KMS-11 (cell line): ENCODE measurements around the gene TRPM6.

Experiments used
- H2AFZ ChIP-seq: fragments of 200-600 bp; sonication (generic); 2 replicates; pipeline ENCODE4 v1.6.1; 2016; ENCODE audit warnings: antibody characterized with exemption, mixed run types, low read depth
- H3K27ac ChIP-seq: fragments of 200-600 bp; sonication (generic); 2 replicates; pipeline ENCODE4 v1.6.1; 2016; ENCODE audit warnings: mild to moderate bottlenecking, mixed run types
- H3K27me3 ChIP-seq: fragments of 200-600 bp; sonication (generic); 2 replicates; pipeline ENCODE4 v1.6.1; 2017; ENCODE audit warnings: mild to moderate bottlenecking, low read depth, mixed run types, moderate library complexity; ENCODE audit not compliant: insufficient read depth
- H3K36me3 ChIP-seq: fragments of 200-600 bp; sonication (generic); 2 replicates; pipeline ENCODE4 v1.6.1; 2017; ENCODE audit warnings: mild to moderate bottlenecking, mixed run types; ENCODE audit not compliant: insufficient read depth
- H3K4me1 ChIP-seq: fragments of 200-600 bp; sonication (generic); 2 replicates; pipeline ENCODE4 v1.6.1; 2016; ENCODE audit warnings: mild to moderate bottlenecking, low read depth, mixed run types; ENCODE audit not compliant: poor library complexity, severe bottlenecking
- H3K4me2 ChIP-seq: fragments of 200-600 bp; sonication (generic); 2 replicates; pipeline ENCODE4 v1.7.0; 2016; ENCODE audit warnings: mild to moderate bottlenecking, mixed run types
- H3K4me3 ChIP-seq: fragments of 200-600 bp; sonication (generic); IDR thresholded peaks from 2 replicates; pipeline ENCODE4 v1.6.1; 2017; ENCODE audit warnings: low read depth, low read length, mixed read lengths; ENCODE audit not compliant: insufficient read depth
- H3K79me2 ChIP-seq: fragments of 200-600 bp; sonication (generic); 2 replicates; pipeline ENCODE4 v1.6.1; 2016; ENCODE audit warnings: low read depth, mixed run types; ENCODE audit not compliant: insufficient read depth
- H3K9ac ChIP-seq: fragments of 200-600 bp; sonication (generic); 2 replicates; pipeline ENCODE4 v1.6.1; 2016; ENCODE audit warnings: mild to moderate bottlenecking, mixed run types
- H4K20me1 ChIP-seq: fragments of 200-600 bp; sonication (generic); 2 replicates; pipeline ENCODE4 v1.6.1; 2016; ENCODE audit warnings: mild to moderate bottlenecking, mixed run types; ENCODE audit not compliant: insufficient read depth
- TF ChIP-seq, protein P1 (sequence below): fragments of 200-600 bp; sonication (generic); conservative IDR thresholded peaks from 2 replicates; pipeline ENCODE4 v1.6.1; 2017; ENCODE audit warnings: low read depth, mild to moderate bottlenecking, antibody characterized with exemption, low read length, moderate library complexity, mixed read lengths

Gene TRPM6

DNA sequence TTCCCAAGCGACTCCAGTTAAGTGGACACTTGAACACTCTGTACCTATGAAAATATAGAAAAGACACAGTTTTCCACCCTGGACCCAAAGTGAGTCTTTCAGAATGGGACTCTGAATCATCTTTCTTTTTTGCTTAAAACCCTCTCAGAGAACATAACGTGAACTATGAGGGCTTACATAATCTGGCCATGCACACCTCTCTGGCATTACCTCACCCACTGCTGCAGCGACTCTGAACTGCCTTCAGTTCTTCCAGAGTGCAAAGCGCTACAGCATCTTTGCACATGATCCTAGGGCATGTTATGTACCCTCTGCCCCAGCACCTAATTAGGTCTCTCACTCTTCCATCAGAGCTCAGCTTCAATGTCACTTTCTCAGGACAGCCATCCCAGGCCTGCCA lies 204.4 kb downstream of the TRPM6 start:
- H3K27ac ChIP-seq, result no peak overlapping the region
- H3K36me3 ChIP-seq, result no peaks in the 10 kb centered on the region
- TF ChIP-seq, protein P1, sequence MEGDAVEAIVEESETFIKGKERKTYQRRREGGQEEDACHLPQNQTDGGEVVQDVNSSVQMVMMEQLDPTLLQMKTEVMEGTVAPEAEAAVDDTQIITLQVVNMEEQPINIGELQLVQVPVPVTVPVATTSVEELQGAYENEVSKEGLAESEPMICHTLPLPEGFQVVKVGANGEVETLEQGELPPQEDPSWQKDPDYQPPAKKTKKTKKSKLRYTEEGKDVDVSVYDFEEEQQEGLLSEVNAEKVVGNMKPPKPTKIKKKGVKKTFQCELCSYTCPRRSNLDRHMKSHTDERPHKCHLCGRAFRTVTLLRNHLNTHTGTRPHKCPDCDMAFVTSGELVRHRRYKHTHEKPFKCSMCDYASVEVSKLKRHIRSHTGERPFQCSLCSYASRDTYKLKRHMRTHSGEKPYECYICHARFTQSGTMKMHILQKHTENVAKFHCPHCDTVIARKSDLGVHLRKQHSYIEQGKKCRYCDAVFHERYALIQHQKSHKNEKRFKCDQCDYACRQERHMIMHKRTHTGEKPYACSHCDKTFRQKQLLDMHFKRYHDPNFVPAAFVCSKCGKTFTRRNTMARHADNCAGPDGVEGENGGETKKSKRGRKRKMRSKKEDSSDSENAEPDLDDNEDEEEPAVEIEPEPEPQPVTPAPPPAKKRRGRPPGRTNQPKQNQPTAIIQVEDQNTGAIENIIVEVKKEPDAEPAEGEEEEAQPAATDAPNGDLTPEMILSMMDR, result no peak

DNA sequence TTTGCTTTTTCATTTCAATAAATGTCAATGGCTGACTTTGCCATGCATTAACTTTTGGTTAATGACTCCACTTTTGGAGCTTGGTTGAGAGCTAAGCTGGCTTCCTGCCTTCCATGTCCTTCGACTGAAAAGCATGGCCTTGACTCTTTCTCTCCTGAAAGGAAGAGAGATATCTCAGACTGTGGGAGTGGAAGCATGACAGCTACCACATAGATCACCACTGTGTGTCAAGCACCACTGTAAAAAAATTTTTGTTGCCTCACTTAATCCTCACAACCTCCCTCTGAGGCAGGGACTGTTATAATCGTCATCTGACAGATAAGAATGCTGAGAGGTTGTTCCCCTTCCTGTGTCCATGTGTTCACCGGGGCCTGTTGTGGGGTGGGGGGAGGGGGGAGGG lies 205.8 kb downstream of the TRPM6 start:
- no peak overlapping the region for H3K4me2 ChIP-seq
- no peak overlapping the region for H3K4me3 ChIP-seq
- H3K27ac ChIP-seq, result no peak overlapping the region
- no peak overlapping the region for H2AFZ ChIP-seq
- H3K4me1 ChIP-seq, result no peaks in the 10 kb centered on the region
- no peaks in the 10 kb centered on the region for H3K27me3 ChIP-seq
- H4K20me1 ChIP-seq, result no peaks in the 10 kb centered on the region
- H3K36me3 ChIP-seq, result no peaks in the 10 kb centered on the region
- no peak overlapping the region for H3K9ac ChIP-seq
- H3K79me2 ChIP-seq, result no peaks in the 10 kb centered on the region
- TF ChIP-seq, protein P1, result no peak

More for the DNA sequence above, 204.4 kb downstream of the TRPM6 start:
- Histone ChIP-seq H3K79me2 (no peaks in the 10 kb centered on the region), H3K9ac (no peak overlapping the region), H3K27me3 (no peaks in the 10 kb centered on the region), H2AFZ (no peak overlapping the region), H3K4me1 (no peaks in the 10 kb centered on the region), H3K4me3 (no peak overlapping the region), H4K20me1 (no peaks in the 10 kb centered on the region), H3K4me2 (no peak overlapping the region)

DNA sequence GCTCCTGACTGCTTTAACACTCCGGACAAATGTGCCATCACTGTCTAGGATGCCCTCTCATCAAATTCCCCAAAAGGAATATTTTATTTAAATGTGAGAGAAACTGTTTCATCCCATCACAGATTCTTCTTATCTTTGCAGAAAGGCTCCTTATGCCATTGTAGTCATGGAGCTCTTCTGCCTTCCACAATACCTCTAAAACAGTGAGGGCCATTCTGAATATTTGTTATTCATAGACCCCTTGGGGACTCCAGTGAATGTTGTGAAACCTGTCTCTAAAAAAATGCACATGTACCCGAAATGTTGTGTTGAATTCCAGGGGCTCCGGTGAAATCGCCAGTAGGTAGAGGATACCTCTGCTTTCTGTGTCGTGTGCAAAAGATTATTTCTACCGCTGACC lies 213.6 kb downstream of the TRPM6 start:
- Histone ChIP-seq H3K27ac (no peak overlapping the region), H3K27me3 (no peaks in the 10 kb centered on the region), H2AFZ (no peak overlapping the region), H4K20me1 (no peaks in the 10 kb centered on the region), H3K4me3 (no peak overlapping the region), H3K4me2 (no peak overlapping the region), H3K79me2 (no peaks in the 10 kb centered on the region), H3K36me3 (no peaks in the 10 kb centered on the region), H3K4me1 (no peaks in the 10 kb centered on the region), H3K9ac (no peak overlapping the region)
- TF ChIP-seq, protein P1, result no peak
